HCT116 (cell line): ENCODE data around the gene CLCN1.

Experiments
- CTCF ChIP-seq, 3 experiments: fragments of 200-600 bp in 1 of 3; sonication (generic) in 1 of 3; IDR thresholded peaks in 2 of 3; conservative IDR thresholded peaks in 1 of 3; 2 replicates each; pipeline ENCODE4 v1.5.1; 2012 to 2017; ENCODE audit warnings: low read depth in 2 of 3, low read length in 2 of 3, antibody characterized with exemption in 1 of 3, borderline replicate concordance in 1 of 3, control low read depth in 1 of 3, mild to moderate bottlenecking in 1 of 3, mixed read lengths in 1 of 3, mixed run types in 1 of 3, moderate library complexity in 1 of 3; ENCODE audit not compliant: insufficient read depth in 1 of 3
- EZH2phosphoT487 ChIP-seq: fragments of 200-600 bp; IDR thresholded peaks from 2 replicates; pipeline ENCODE4 v1.6.1; 2018; ENCODE audit warnings: antibody characterized with exemption, borderline replicate concordance
- MAX ChIP-seq: IDR thresholded peaks from 2 replicates; pipeline ENCODE4 v1.6.1; 2012
- POLR2A ChIP-seq: IDR thresholded peaks from 2 replicates; pipeline ENCODE4 v1.7.0; 2011; ENCODE audit warnings: borderline replicate concordance; ENCODE audit not compliant: insufficient read depth, insufficient read length; ENCODE audit errors: extremely low read depth
- POLR2AphosphoS5 ChIP-seq: IDR thresholded peaks from 2 replicates; pipeline ENCODE4 v1.6.1; 2011; ENCODE audit warnings: mild to moderate bottlenecking, low read depth, low read length, moderate library complexity
- ZNF274 ChIP-seq: fragments of 200-500 bp; sonication (Bioruptor generic); IDR thresholded peaks from 2 replicates; pipeline ENCODE4 v1.6.1; 2014; ENCODE audit warnings: mild to moderate bottlenecking, low read depth, low read length, inconsistent platforms

DNA sequence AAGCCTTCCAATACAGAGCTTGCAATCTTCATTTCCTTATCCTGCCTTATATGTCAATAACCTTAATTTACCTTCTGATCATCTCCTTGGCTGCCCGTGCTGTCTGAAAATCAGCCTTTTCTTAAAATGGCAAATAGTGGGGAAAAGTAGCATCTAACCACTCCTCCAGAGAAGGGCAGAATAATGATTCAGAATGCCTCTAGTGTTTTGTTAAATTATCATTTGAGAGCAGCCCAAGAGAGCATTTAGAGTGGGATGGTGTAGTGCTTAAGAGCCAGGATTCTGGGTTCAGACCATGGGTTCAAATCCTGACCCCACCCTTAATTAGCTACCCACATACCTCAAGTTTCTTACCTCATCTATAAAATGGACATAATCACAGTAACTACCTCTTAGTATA, 35.8 kb upstream of the CLCN1 start:
- TF ChIP-seq CTCF (IDR thresholded peaks at IDR 0.05 in 2 of 3, conservative IDR thresholded peaks at IDR 0.05 in 1 of 3; ENCODE audit: borderline replicate concordance in 1 of 3, insufficient read depth in 1 of 3, low read depth in 2 of 3, low read length in 2 of 3), result no peak
- no peak for TF ChIP-seq POLR2A
- TF ChIP-seq ZNF274, result no peak
- TF ChIP-seq POLR2AphosphoS5, result no peak
- TF ChIP-seq MAX, result no peak
- TF ChIP-seq EZH2phosphoT487, result no peak
